ENCODE data around the gene PRDM7. TPM values are rescaled to one million over a fixed set of nuclear protein-coding genes. Genes with fewer than 3 reads are reported as not detected.

PRDM7 gene
- total and polyA plus RNA-seq, 2 of the 4 experiments (the other 2 are of a cell fraction) = not detected

DNA sequence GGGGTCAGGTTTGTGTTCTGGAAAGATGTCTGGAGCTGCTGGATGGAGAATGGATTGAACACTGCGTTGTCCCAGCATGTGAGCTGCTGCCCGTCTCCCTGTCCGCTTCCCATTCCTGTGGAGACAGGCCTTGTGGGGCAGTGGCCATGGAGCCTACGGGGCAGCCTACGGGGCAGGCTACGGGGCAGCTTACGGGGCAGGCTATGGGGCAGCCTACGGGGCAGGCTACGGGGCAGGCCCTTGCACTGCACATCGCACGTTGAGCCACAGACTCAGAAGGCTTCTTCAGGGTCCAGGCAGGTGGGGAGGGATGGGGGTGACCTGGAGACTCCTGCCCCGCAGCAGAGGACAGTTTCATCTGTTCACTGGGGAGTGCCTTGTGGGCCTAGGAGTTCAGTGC, 48.1 kb downstream of the PRDM7 start:
- Histone ChIP-seq H3K27me3 (ENCODE audit: control insufficient read depth, insufficient read depth, low read length) (no peaks in the 10 kb centered on the region), H4K8ac (ENCODE audit: low read depth in 2 of 2, low read length in 2 of 2) (no peak overlapping the region), H2AFZ (replicated peaks; ENCODE audit: low read length, poor library complexity) (no peak overlapping the region), H2AK5ac (ENCODE audit: low read depth, low read length) (no peak overlapping the region), H4K20me1 (ENCODE audit: insufficient read depth, low read length) (peaks cover 18% of the 10 kb centered on the region), H4K5ac (ENCODE audit: low read depth, low read length) (no peak overlapping the region), H3K4me2 (ENCODE audit: low read depth, low read length) (no peak overlapping the region), H3K18ac (ENCODE audit: low read depth, low read length) (no peak overlapping the region), H2AK9ac (replicated peaks; ENCODE audit: low read depth, low read length, poor library complexity) (no peak overlapping the region), H2BK20ac (ENCODE audit: low read depth, low read length) (no peak overlapping the region), H3K4me3 (ENCODE audit: insufficient read depth, low read depth, low read length) (no peak overlapping the region), H2BK120ac (ENCODE audit: low read depth, low read length) (no peak overlapping the region), H2BK15ac (ENCODE audit: low read depth, low read length) (no peak overlapping the region), H3K14ac (replicated peaks; ENCODE audit: low read depth, low read length) (no peak overlapping the region), H3K9me1 (ENCODE audit: insufficient read depth, low read length) (peaks cover 11% of the 10 kb centered on the region), H3K4ac (ENCODE audit: low read depth, low read length) (no peak overlapping the region), H3K9ac (ENCODE audit: low read depth, low read length) (no peak overlapping the region), H3K4me1 (ENCODE audit: control insufficient read depth, insufficient read depth, low read length) (no peaks in the 10 kb centered on the region), H3K79me1 (ENCODE audit: low read depth in 1 of 2, low read length in 2 of 2) (peaks cover 6 to 22% of the 10 kb centered on the region in 2 experiments), H3K9me3 (ENCODE audit: control insufficient read depth, insufficient read depth, low read length) (no peaks in the 10 kb centered on the region), H3K56ac (ENCODE audit: extremely low read depth, insufficient read depth, low read length) (no peak overlapping the region), H3K36me3 (ENCODE audit: control insufficient read depth, insufficient read depth, low read length) (peaks cover 22% of the 10 kb centered on the region), H4K91ac (ENCODE audit: insufficient read depth, low read depth, low read length) (no peak overlapping the region), H3K23ac (ENCODE audit: low read depth, low read length) (no peak overlapping the region), H3K27ac (ENCODE audit: insufficient read depth, low read length) (no peak overlapping the region), H2BK5ac (ENCODE audit: low read depth, low read length, poor library complexity, severe bottlenecking) (no peak overlapping the region)
- intact Hi-C loops (cut with micrococcal nuclease) (loop anchor here (10.0 kb wide), 1 partner anchor 104 kb away; the partner anchor contains the start of gene TUBB3), dilution Hi-C loops (cut with HindIII; ENCODE audit: low sequenced_read_pairs, unreplicated experiment) (no loop called here), in situ Hi-C loops (cut with MboI; ENCODE audit: low sequenced_read_pairs) (no loop called here)
- DNase-seq (no peak), ATAC-seq (ENCODE audit: low read depth) (no peak)
- TF ChIP-seq POLR2A (IDR thresholded peaks at IDR 0.05; ENCODE audit: low read depth, low read length) (no peak), CEBPB (IDR thresholded peaks at IDR 0.05; ENCODE audit: low read depth, low read length) (no peak), RCOR1 (IDR thresholded peaks at IDR 0.05; ENCODE audit: insufficient replicate concordance, low read length) (no peak), RFX5 (IDR thresholded peaks at IDR 0.05; ENCODE audit: low read depth, low read length) (no peak), BHLHE40 (IDR thresholded peaks at IDR 0.05; ENCODE audit: low read depth, low read length) (no peak), FOS (IDR thresholded peaks at IDR 0.05; ENCODE audit: low read depth, low read length) (no peak), CHD1 (IDR thresholded peaks at IDR 0.05; ENCODE audit: low read depth, low read length) (no peak), SMC3 (IDR thresholded peaks at IDR 0.05; ENCODE audit: low read depth, low read length) (no peak), NFE2L2 (IDR thresholded peaks at IDR 0.05; ENCODE audit: low read depth, low read length) (no peak), RAD21 (IDR thresholded peaks at IDR 0.05; ENCODE audit: low read length) (no peak), MXI1 (IDR thresholded peaks at IDR 0.05; ENCODE audit: borderline replicate concordance, low read depth, low read length) (no peak), MAFK (IDR thresholded peaks at IDR 0.05; ENCODE audit: low read depth, low read length) (no peak), MAZ (IDR thresholded peaks at IDR 0.05; ENCODE audit: borderline replicate concordance, low read depth, low read length) (no peak)
- TF ChIP-seq, protein P1, sequence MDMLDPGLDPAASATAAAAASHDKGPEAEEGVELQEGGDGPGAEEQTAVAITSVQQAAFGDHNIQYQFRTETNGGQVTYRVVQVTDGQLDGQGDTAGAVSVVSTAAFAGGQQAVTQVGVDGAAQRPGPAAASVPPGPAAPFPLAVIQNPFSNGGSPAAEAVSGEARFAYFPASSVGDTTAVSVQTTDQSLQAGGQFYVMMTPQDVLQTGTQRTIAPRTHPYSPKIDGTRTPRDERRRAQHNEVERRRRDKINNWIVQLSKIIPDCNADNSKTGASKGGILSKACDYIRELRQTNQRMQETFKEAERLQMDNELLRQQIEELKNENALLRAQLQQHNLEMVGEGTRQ (IDR thresholded peaks at IDR 0.05; ENCODE audit: low read depth, low read length) = no peak
- TF ChIP-seq, protein P2, sequence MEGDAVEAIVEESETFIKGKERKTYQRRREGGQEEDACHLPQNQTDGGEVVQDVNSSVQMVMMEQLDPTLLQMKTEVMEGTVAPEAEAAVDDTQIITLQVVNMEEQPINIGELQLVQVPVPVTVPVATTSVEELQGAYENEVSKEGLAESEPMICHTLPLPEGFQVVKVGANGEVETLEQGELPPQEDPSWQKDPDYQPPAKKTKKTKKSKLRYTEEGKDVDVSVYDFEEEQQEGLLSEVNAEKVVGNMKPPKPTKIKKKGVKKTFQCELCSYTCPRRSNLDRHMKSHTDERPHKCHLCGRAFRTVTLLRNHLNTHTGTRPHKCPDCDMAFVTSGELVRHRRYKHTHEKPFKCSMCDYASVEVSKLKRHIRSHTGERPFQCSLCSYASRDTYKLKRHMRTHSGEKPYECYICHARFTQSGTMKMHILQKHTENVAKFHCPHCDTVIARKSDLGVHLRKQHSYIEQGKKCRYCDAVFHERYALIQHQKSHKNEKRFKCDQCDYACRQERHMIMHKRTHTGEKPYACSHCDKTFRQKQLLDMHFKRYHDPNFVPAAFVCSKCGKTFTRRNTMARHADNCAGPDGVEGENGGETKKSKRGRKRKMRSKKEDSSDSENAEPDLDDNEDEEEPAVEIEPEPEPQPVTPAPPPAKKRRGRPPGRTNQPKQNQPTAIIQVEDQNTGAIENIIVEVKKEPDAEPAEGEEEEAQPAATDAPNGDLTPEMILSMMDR (conservative IDR thresholded peaks at IDR 0.05; ENCODE audit: low read depth, low read length) = no peak
- TF ChIP-seq, protein P3, sequence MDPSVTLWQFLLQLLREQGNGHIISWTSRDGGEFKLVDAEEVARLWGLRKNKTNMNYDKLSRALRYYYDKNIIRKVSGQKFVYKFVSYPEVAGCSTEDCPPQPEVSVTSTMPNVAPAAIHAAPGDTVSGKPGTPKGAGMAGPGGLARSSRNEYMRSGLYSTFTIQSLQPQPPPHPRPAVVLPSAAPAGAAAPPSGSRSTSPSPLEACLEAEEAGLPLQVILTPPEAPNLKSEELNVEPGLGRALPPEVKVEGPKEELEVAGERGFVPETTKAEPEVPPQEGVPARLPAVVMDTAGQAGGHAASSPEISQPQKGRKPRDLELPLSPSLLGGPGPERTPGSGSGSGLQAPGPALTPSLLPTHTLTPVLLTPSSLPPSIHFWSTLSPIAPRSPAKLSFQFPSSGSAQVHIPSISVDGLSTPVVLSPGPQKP (IDR thresholded peaks at IDR 0.05; ENCODE audit: borderline replicate concordance, low read depth, low read length) = no peak
- WGBS, 2 experiments (ENCODE audit: extremely low coverage in 2 of 2, insufficient read length in 1 of 2) = 88% methylated on average over 11 of the region's 12 CpGs; no CpG with 5 or more reads in 1 of the 2 experiments
- ChIA-PET CTCF (no interaction called here), POLR2A (ENCODE audit: unreplicated experiment) (no interaction called here)
- no TSS peak for BruUV-seq (replicated peaks)

Measured in IMR-90 (cell line).